OCI-LY7 (cell line): ENCODE results near the gene SLC26A11.

Experiments
- CTCF ChIP-seq: fragments of 200-600 bp; sonication (generic); conservative IDR thresholded peaks from 2 replicates; pipeline ENCODE4 v1.5.1; 2014; ENCODE audit warnings: mild to moderate bottlenecking, antibody characterized with exemption, low read length, moderate library complexity, mixed read lengths
- EZH2phosphoT487 ChIP-seq: fragments of 200-600 bp; sonication (generic); IDR thresholded peaks from 2 replicates; pipeline ENCODE4 v1.6.1; 2018; ENCODE audit warnings: low read depth, borderline replicate concordance, mild to moderate bottlenecking, mixed run types, antibody characterized with exemption, low read length, moderate library complexity, mixed read lengths

- TF ChIP-seq EZH2phosphoT487 (no peak), CTCF (no peak)
Measured at GRCh38 chr17:80264205-80265075, 44.2 kb downstream of the SLC26A11 start.
